ENCODE measurements around the gene PCDHA1. TPM values are rescaled to one million over a fixed set of nuclear protein-coding genes. Genes with fewer than 3 reads are reported as not detected.

PCDHA1 gene
- total and polyA plus RNA-seq, 2 experiments from 2014 or later: 0.81 to 1.6 TPM

- no peak for DNase-seq (ENCODE audit: low spot score)
- Histone ChIP-seq H3K27ac (ENCODE audit: low read depth) (no peak overlapping the region), H3K36me3 (ENCODE audit: insufficient read depth) (no peaks in the 10 kb centered on the region), H3K4me2 (no peak overlapping the region), H3K27me3 (ENCODE audit: insufficient read depth) (no peaks in the 10 kb centered on the region), H3K4me1 (ENCODE audit: insufficient read depth) (no peaks in the 10 kb centered on the region), H4K20me1 (replicated peaks; ENCODE audit: insufficient read depth) (no peaks in the 10 kb centered on the region), H3K9me2 (ENCODE audit: insufficient read depth) (no peaks in the 10 kb centered on the region), H3K4me3 (no peak overlapping the region), H3K79me2 (replicated peaks; ENCODE audit: insufficient read depth) (no peaks in the 10 kb centered on the region), H3F3A (replicated peaks; ENCODE audit: low read depth) (no peaks in the 10 kb centered on the region), H2AFZ (no peak overlapping the region)
- no peaks in the 10 kb centered on the region; the same call in 2 of the 3 replicates for H3K4me1 Mint-ChIP-seq
- ATAC-seq: no peak
- H3K36me3 Mint-ChIP-seq (ENCODE audit: low read depth): peaks cover 14% of the 10 kb centered on the region
- no peak overlapping the region for H3K4me3 Mint-ChIP-seq
- TF ChIP-seq EZH2 (IDR thresholded peaks at IDR 0.05; ENCODE audit: low read depth, unreplicated experiment) (no peak), EZH2phosphoT487 (IDR thresholded peaks at IDR 0.05; ENCODE audit: unreplicated experiment) (no peak), ZNF114 (CRISPR knock-in tag; IDR thresholded peaks at IDR 0.05) (no peak), JUNB (IDR thresholded peaks at IDR 0.05; ENCODE audit: unreplicated experiment) (no peak), NANOG (IDR thresholded peaks at IDR 0.05; ENCODE audit: borderline replicate concordance) (no peak), REST (IDR thresholded peaks at IDR 0.05; ENCODE audit: unreplicated experiment) (no peak), CTCF (conservative IDR thresholded peaks at IDR 0.05; ENCODE audit: low read depth in 2 of 2) (no peak)
- no peaks in the 10 kb centered on the region for H3K27me3 Mint-ChIP-seq (ENCODE audit: insufficient read depth, low read depth, poor library complexity)
- H3K9me3 Mint-ChIP-seq: peaks cover 5% of the 10 kb centered on the region
- H3K27ac Mint-ChIP-seq: no peak overlapping the region
Observed at GRCh38 chr5:140823475-140823874, 37.5 kb downstream of the PCDHA1 start.

GRCh38 chr5:140827704-140828361 lies 41.9 kb downstream of the PCDHA1 start, which contains the start of gene PCDHA6:
PCDHA6 (plus strand) TSS chr5:140827960; CDS start chr5:140828092, 132 bp downstream.
- Mint-ChIP-seq H3K27me3 (ENCODE audit: insufficient read depth, low read depth, poor library complexity) (peaks cover 2% of the 10 kb centered on the region), H3K9me3 (peaks cover 5% of the 10 kb centered on the region; the same call in 2 of the 3 replicates), H3K4me1 (no peaks in the 10 kb centered on the region; the same call in 2 of the 3 replicates), H3K36me3 (ENCODE audit: low read depth) (peaks cover 18% of the 10 kb centered on the region), H3K4me3 (peak within 1 kb of the TSS; percentile 68), H3K27ac (no peak within 1 kb of the TSS)
- ATAC-seq: peak; percentile 28; the same call in 1 of the 3 replicates
- no peaks in the 10 kb centered on the region for H3F3A ChIP-seq (replicated peaks; ENCODE audit: low read depth)
- H3K4me1 ChIP-seq (ENCODE audit: insufficient read depth): no peaks in the 10 kb centered on the region
- no peaks in the 10 kb centered on the region for H4K20me1 ChIP-seq (replicated peaks; ENCODE audit: insufficient read depth)
- no peaks in the 10 kb centered on the region for H3K36me3 ChIP-seq (ENCODE audit: insufficient read depth)
- H3K9me2 ChIP-seq (ENCODE audit: insufficient read depth): no peaks in the 10 kb centered on the region
- no peaks in the 10 kb centered on the region for H3K27me3 ChIP-seq (ENCODE audit: insufficient read depth)
- no peak within 1 kb of the TSS for H3K4me2 ChIP-seq
- H3K4me3 ChIP-seq: peak within 1 kb of the TSS; percentile 37; the same call in 1 of the 2 replicates
- H3K27ac ChIP-seq (ENCODE audit: low read depth): no peak within 1 kb of the TSS
- no peaks in the 10 kb centered on the region for H3K79me2 ChIP-seq (replicated peaks; ENCODE audit: insufficient read depth)
- DNase-seq (ENCODE audit: low spot score): no peak
- no peak within 1 kb of the TSS for H2AFZ ChIP-seq
- TF ChIP-seq ZNF462 (CRISPR knock-in tag; IDR thresholded peaks at IDR 0.05): no peak
